ENCODE measurements around the gene PDSS2. TPM values are rescaled to one million over a fixed set of nuclear protein-coding genes. Genes with fewer than 3 reads are reported as not detected.
"Not testable (repeated sequence)": the region's sequence is repeated elsewhere in the genome, so short reads cannot be mapped to it uniquely, and the experiment has no call there.

Gene PDSS2
- total RNA-seq, 2 experiments from 2014 or later: 13.7 to 14.1 TPM

DNA sequence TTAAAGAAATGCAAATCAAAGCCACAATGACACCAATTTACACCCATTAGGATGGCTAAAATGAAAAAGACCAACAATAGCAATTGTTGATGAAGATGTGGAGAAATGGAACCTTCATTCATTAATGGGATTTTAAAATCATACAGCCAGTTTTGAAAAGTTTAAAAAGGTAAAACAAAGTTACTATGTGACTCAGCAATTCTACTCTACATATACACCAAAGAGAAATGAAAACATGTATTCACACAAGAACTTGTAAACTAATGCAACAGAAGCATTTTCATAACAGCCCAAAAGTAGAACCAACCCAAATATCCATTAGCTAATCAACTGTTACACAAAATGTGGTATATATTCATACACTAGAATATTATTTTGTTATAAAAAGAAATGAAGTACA, 75.7 kb downstream of the PDSS2 start:
- H3K27me3 Mint-ChIP-seq: no peaks in the 10 kb centered on the region
- H3K9me3 Mint-ChIP-seq: peaks cover 4% of the 10 kb centered on the region

DNA sequence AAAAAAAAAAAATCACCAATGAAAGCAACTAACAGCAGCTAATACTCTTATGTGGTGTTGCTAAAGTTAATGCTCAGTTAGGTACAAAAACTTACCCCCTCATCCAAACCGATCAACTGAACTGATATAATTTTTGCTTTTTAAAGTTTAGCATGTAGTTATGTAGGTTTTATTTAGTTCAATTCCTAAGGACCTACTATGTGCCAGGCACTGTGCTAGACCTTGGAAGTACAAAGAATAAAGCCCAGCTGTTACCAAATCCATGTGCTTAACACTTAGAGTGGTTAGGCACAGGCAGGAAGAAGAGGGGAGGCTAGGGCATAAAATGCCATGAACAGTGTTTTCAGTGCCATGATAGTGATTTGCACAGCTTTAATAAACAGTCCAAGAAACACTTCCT, 85.1 kb downstream of the PDSS2 start:
- no peaks in the 10 kb centered on the region for H3K27me3 Mint-ChIP-seq

More for the DNA sequence above, 75.7 kb downstream of the PDSS2 start:
- H3K27ac Mint-ChIP-seq: no peak overlapping the region
- H3K4me1 Mint-ChIP-seq: peaks cover 12% of the 10 kb centered on the region
- no peak overlapping the region for H3K4me3 Mint-ChIP-seq
- H3K36me3 Mint-ChIP-seq: peaks cover 29% of the 10 kb centered on the region
- no peak for DNase-seq

DNA sequence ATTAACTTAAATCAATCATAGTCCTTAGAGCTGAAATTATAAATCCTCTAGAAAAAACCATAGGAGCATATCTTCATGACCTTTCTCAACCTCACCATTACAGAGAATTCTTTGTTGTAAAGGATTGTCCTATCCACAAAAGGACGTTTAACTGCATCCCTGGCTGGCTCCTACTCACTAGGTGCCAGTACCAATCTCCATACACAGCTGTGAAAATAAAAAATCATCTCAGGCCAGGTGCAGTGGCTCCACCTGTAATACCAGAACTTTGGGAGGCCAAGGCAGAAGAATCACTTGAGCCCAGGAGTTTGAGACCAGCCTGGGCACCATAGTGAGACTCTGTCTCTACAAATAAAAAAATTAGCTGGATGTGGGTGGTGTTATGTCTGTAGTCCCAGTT, 89.9 kb downstream of the PDSS2 start:
- peaks cover 6% of the 10 kb centered on the region for H3K4me1 Mint-ChIP-seq
- no peaks in the 10 kb centered on the region for H3K9me3 Mint-ChIP-seq
- no peak overlapping the region for H3K4me3 Mint-ChIP-seq
- H3K27ac Mint-ChIP-seq: no peak overlapping the region
- H3K27me3 Mint-ChIP-seq: no peaks in the 10 kb centered on the region
- DNase-seq: no peak
- no peaks in the 10 kb centered on the region for H3K36me3 Mint-ChIP-seq

More for the DNA sequence above, 85.1 kb downstream of the PDSS2 start:
- Mint-ChIP-seq H3K4me3 (no peak overlapping the region), H3K36me3 (peaks cover 18% of the 10 kb centered on the region), H3K4me1 (peaks cover 2% of the 10 kb centered on the region), H3K27ac (no peak overlapping the region), H3K9me3 (peaks cover 4% of the 10 kb centered on the region)
- no peak for DNase-seq

GRCh38 chr6:107368471-107368870, 90.9 kb downstream of the PDSS2 start:
- DNase-seq: no peak
- Mint-ChIP-seq H3K27me3 (no peaks in the 10 kb centered on the region), H3K4me1 (peaks cover 6% of the 10 kb centered on the region), H3K27ac (no peak overlapping the region), H3K9me3 (no peaks in the 10 kb centered on the region), H3K36me3 (peaks cover 7% of the 10 kb centered on the region), H3K4me3 (no peak overlapping the region)

GRCh38 chr6:107364173-107364572, 95.2 kb downstream of the PDSS2 start:
- DNase-seq, H3K9me3 Mint-ChIP-seq, H3K4me3 Mint-ChIP-seq, H3K27ac Mint-ChIP-seq, H3K4me1 Mint-ChIP-seq, H3K27me3 Mint-ChIP-seq: not testable (repeated sequence)
- H3K36me3 Mint-ChIP-seq: peaks cover 26% of the 10 kb centered on the region

GRCh38 chr6:107361753-107362604, 97.4 kb downstream of the PDSS2 start:
- no peak for DNase-seq
- H3K9me3 Mint-ChIP-seq: peaks cover 8% of the 10 kb centered on the region
- H3K27ac Mint-ChIP-seq: no peak overlapping the region
- H3K27me3 Mint-ChIP-seq: no peaks in the 10 kb centered on the region
- peaks cover 26% of the 10 kb centered on the region for H3K36me3 Mint-ChIP-seq
- peaks cover 7% of the 10 kb centered on the region for H3K4me1 Mint-ChIP-seq
- no peak overlapping the region for H3K4me3 Mint-ChIP-seq

- Mint-ChIP-seq H3K9me3 (peaks cover 8% of the 10 kb centered on the region), H3K4me1 (peaks cover 4% of the 10 kb centered on the region), H3K4me3 (no peak overlapping the region), H3K27ac (no peak overlapping the region), H3K27me3 (no peaks in the 10 kb centered on the region), H3K36me3 (peaks cover 26% of the 10 kb centered on the region)
- no peak for DNase-seq
Measured at GRCh38 chr6:107360476-107360875, 98.9 kb downstream of the PDSS2 start.

DNA sequence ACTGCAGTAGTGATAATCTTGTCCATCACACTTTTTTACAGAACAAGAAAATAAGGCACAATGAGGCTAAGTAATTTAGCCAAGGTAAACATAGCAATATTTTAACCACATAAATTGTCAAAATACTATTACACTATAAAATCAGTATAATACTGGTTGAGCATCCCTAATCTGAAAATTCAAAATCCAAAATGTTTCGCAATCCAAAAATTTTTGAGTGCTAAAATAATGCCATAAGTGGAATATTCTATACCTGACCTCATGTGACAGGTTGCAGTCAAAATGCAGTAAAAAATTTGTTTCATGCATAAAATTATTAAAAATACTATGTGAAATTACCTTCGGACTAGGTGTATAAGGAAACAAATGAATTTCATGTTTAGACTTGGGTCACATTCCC, 101.5 kb downstream of the PDSS2 start:
- Mint-ChIP-seq H3K36me3 (peaks cover 13% of the 10 kb centered on the region), H3K9me3 (peaks cover 4% of the 10 kb centered on the region), H3K4me1 (peaks cover 9% of the 10 kb centered on the region), H3K27me3 (no peaks in the 10 kb centered on the region), H3K27ac (no peak overlapping the region), H3K4me3 (no peak overlapping the region)
- no peak for DNase-seq

DNA sequence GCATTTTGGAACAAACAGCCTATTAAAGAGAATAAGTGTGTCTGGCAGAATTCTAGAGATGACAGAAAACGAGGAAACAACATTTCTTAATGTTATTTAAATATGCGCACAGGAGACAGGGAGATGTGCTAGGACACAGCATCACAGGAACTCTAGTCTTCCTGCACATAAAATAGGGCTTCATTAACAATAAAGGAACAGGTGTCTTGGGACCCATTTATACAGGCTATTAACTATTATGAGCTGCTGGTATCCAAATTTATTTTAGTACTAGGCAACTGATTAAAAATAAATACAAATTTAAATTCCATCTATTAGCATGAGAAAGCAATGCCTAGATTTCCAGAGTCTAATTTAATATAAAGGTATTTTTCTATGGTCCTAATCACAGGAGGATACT, 102.3 kb downstream of the PDSS2 start:
- no peak for DNase-seq
- H3K4me1 Mint-ChIP-seq: peaks cover 9% of the 10 kb centered on the region
- no peak overlapping the region for H3K27ac Mint-ChIP-seq
- no peak overlapping the region for H3K4me3 Mint-ChIP-seq
- H3K9me3 Mint-ChIP-seq: no peaks in the 10 kb centered on the region
- peaks cover 7% of the 10 kb centered on the region for H3K36me3 Mint-ChIP-seq
- no peaks in the 10 kb centered on the region for H3K27me3 Mint-ChIP-seq

DNA sequence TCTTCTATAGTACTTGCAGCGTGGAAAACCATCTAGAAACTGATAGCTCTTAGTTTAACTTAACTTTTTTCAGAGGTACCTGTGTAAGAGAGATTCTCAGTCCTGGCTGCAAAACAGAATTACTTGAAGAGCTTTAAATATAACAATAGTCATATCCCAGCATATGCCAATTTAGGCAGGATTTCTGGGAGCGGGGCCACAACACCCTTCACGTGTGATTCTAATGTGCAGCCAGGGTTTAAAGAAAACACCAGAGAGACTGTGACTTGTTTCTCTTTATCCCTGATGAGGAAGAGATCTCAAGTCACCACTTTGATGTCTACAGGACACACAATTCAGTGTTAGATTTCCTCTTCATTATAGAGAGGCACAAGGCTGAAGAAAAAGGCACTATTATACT, 103.7 kb downstream of the PDSS2 start:
- Mint-ChIP-seq H3K27ac (no peak overlapping the region), H3K4me3 (no peak overlapping the region), H3K36me3 (no peaks in the 10 kb centered on the region), H3K4me1 (peaks cover 7% of the 10 kb centered on the region), H3K9me3 (no peaks in the 10 kb centered on the region), H3K27me3 (no peaks in the 10 kb centered on the region)
- DNase-seq: no peak

GRCh38 chr6:107354451-107354850, 104.9 kb downstream of the PDSS2 start:
- H3K4me1 Mint-ChIP-seq: peaks cover 8% of the 10 kb centered on the region
- H3K27ac Mint-ChIP-seq: no peak overlapping the region
- H3K27me3 Mint-ChIP-seq: no peaks in the 10 kb centered on the region
- H3K9me3 Mint-ChIP-seq: no peaks in the 10 kb centered on the region
- H3K36me3 Mint-ChIP-seq: no peaks in the 10 kb centered on the region
- H3K4me3 Mint-ChIP-seq: no peak overlapping the region
- no peak for DNase-seq

DNA sequence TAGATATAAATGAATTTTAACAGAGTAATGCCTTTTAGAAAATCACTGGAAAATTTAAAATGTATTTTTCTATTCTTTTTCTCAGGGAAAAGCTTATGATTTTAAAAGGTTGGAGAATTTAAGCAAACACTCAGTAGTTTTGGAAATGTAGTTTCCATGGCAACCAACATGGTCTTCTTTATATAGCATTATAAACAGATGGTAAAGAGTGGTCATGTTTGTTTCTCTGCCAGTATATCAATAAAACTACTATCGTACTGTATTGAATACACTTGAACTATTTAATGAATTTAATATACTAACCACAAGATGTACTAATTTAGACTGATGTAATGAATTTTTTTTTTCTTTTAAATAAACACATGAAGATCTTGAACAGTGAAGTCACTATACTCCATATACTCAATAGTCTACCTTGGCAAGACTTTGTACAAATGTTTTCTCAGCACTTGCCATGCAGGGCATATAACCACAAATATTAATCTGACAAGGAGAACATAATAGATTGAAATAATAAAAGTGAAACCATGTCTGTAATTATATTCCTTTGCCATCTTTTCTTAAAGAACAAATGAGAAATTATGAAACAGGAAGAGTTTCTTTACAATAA, 105.5 kb downstream of the PDSS2 start:
- Mint-ChIP-seq H3K27ac (no peak overlapping the region), H3K4me3 (no peak overlapping the region), H3K27me3 (no peaks in the 10 kb centered on the region), H3K9me3 (no peaks in the 10 kb centered on the region), H3K4me1 (peaks cover 8% of the 10 kb centered on the region), H3K36me3 (no peaks in the 10 kb centered on the region)
- no peak for DNase-seq

DNA sequence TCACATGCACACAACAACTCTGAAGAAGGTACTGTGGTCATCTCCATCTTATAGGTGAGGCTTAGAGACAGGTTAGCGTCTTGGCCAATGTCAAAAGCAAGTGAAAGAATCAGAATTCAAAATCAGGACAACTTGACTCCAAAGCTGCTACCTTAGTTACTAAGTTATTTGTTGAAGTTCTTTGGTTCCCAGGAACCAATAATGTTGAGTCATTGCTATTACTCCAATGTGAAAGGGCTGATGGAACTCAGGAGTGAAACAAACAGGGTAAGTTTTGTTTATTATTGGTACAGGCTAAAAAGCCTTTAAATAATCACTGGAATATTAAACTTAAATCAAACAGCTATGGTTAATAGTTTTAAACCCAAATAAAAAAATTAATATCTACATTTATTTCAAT, 111.1 kb downstream of the PDSS2 start:
- peaks cover 2% of the 10 kb centered on the region for H3K4me1 Mint-ChIP-seq
- no peak overlapping the region for H3K27ac Mint-ChIP-seq
- no peaks in the 10 kb centered on the region for H3K9me3 Mint-ChIP-seq
- no peaks in the 10 kb centered on the region for H3K27me3 Mint-ChIP-seq
- peaks cover 1% of the 10 kb centered on the region for H3K36me3 Mint-ChIP-seq
- no peak for DNase-seq
- H3K4me3 Mint-ChIP-seq: no peak overlapping the region

GRCh38 chr6:107345393-107345792, 114.0 kb downstream of the PDSS2 start:
- no peak overlapping the region for H3K27ac Mint-ChIP-seq
- peaks cover 1% of the 10 kb centered on the region for H3K36me3 Mint-ChIP-seq
- DNase-seq: no peak

DNA sequence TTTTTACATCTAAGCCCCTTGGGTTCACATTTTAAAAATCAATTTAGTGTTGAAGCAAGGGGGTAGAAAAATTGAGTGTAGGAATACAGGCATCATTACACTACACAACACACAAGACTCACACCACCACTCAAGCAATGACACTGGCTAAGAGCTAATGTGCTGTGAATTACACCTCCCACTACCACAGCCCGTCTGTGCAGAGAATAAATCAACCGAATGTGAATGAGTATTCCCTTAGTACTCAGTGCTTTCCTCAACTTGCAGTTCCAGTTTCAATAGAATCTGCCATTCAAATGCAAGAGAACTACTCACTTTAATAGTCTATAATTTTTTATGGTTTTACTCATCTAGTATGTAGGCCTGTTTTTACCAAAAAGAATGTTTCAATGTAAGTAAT, 114.4 kb downstream of the PDSS2 start:
- DNase-seq: no peak
- Mint-ChIP-seq H3K27ac (no peak overlapping the region), H3K36me3 (peaks cover 1% of the 10 kb centered on the region), H3K4me3 (no peak overlapping the region), H3K27me3 (no peaks in the 10 kb centered on the region), H3K4me1 (peaks cover 2% of the 10 kb centered on the region), H3K9me3 (no peaks in the 10 kb centered on the region)

More at GRCh38 chr6:107345393-107345792, 114.0 kb downstream of the PDSS2 start:
- Mint-ChIP-seq H3K27me3 (no peaks in the 10 kb centered on the region), H3K9me3 (no peaks in the 10 kb centered on the region), H3K4me3 (no peak overlapping the region), H3K4me1 (peaks cover 2% of the 10 kb centered on the region)

DNA sequence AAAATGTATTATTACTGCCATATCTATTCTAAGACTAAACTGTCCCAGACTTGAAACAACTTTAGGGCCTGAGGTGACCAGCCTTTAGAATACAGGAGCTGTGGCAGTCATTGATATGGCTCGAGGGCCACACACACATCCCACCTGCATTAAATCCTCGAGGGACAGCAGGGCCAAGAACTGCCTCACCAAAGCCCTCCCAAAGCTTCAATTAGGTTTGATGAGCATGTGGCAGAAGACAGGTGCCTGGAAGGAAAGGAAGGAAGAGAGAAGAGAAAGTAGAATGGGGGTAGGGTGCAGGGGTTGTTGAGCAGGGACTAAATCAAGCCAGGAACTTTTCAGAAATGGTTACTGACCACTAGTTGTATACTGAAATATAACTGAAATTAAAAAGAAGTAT, 115.0 kb downstream of the PDSS2 start:
- no peak overlapping the region for H3K27ac Mint-ChIP-seq
- no peaks in the 10 kb centered on the region for H3K4me1 Mint-ChIP-seq
- H3K9me3 Mint-ChIP-seq: no peaks in the 10 kb centered on the region
- no peak overlapping the region for H3K4me3 Mint-ChIP-seq
- DNase-seq: no peak
- H3K27me3 Mint-ChIP-seq: no peaks in the 10 kb centered on the region
- peaks cover 1% of the 10 kb centered on the region for H3K36me3 Mint-ChIP-seq

Measured in activated naive CD8-positive, alpha-beta T cell treated with anti-CD3 and anti-CD28 coated beads for 36 hours (primary cell).